Measurements from ENCODE around the gene IGF2BP2. TPM values are rescaled to one million over a fixed set of nuclear protein-coding genes. Genes with fewer than 3 reads are reported as not detected.

IGF2BP2 gene
- total RNA-seq, 1 experiment from 2014 or later = 66.2 TPM

GRCh38 chr3:185715091-185715490, 109.8 kb downstream of the IGF2BP2 start:
- Histone ChIP-seq H3K9me3 (ENCODE audit: low read depth, low read length, poor library complexity, severe bottlenecking) (no peaks in the 10 kb centered on the region), H3K4me1 (ENCODE audit: insufficient read depth, low read length, poor library complexity, severe bottlenecking) (peaks cover 38% of the 10 kb centered on the region), H3K27me3 (replicated peaks; ENCODE audit: insufficient read depth, low read depth, low read length, poor library complexity) (no peaks in the 10 kb centered on the region), H3K4me3 (ENCODE audit: low read depth, low read length, poor library complexity, severe bottlenecking) (no peak overlapping the region), H3K27ac (ENCODE audit: low read depth, low read length, poor library complexity, severe bottlenecking) (no peak overlapping the region), H3K36me3 (ENCODE audit: insufficient read depth, low read length, poor library complexity, severe bottlenecking) (no peaks in the 10 kb centered on the region)
- BruUV-seq (replicated peaks) = no TSS peak
- CTCF ChIA-PET = no interaction called here
- POLR2A ChIA-PET (ENCODE audit: low non-redundant PET) = no interaction called here
- intact Hi-C loops (cut with micrococcal nuclease; ENCODE audit: unreplicated experiment) = no loop called here
- TF ChIP-seq CTCF (conservative IDR thresholded peaks at IDR 0.05; ENCODE audit: low read depth, low read length) (no peak), EZH2 (IDR thresholded peaks at IDR 0.05; ENCODE audit: borderline replicate concordance, low read depth, low read length, poor library complexity, severe bottlenecking) (no peak)
- no peak for DNase-seq (ENCODE audit: low spot score)

- ChIA-PET POLR2A (ENCODE audit: low non-redundant PET) (no interaction called here), CTCF (no interaction called here)
- H3K36me3 ChIP-seq (ENCODE audit: insufficient read depth, low read length, poor library complexity, severe bottlenecking) = no peaks in the 10 kb centered on the region
- H3K27me3 ChIP-seq (replicated peaks; ENCODE audit: insufficient read depth, low read depth, low read length, poor library complexity) = no peaks in the 10 kb centered on the region
- TF ChIP-seq CTCF (conservative IDR thresholded peaks at IDR 0.05; ENCODE audit: low read depth, low read length) = no peak
- no TSS peak for BruUV-seq (replicated peaks)
- DNase-seq (ENCODE audit: low spot score) = no peak
- intact Hi-C loops (cut with micrococcal nuclease; ENCODE audit: unreplicated experiment) = no loop called here
- H3K9me3 ChIP-seq (ENCODE audit: low read depth, low read length, poor library complexity, severe bottlenecking) = no peaks in the 10 kb centered on the region
- H3K4me1 ChIP-seq (ENCODE audit: insufficient read depth, low read length, poor library complexity, severe bottlenecking) = peaks cover 48% of the 10 kb centered on the region
- H3K27ac ChIP-seq (ENCODE audit: low read depth, low read length, poor library complexity, severe bottlenecking) = no peak overlapping the region
- no peak overlapping the region for H3K4me3 ChIP-seq (ENCODE audit: low read depth, low read length, poor library complexity, severe bottlenecking)
Observed at GRCh38 chr3:185714085-185714484, 110.8 kb downstream of the IGF2BP2 start.

- H3K9me3 ChIP-seq (ENCODE audit: low read depth, low read length, poor library complexity, severe bottlenecking) = no peaks in the 10 kb centered on the region
- no peak overlapping the region for H3K4me3 ChIP-seq (ENCODE audit: low read depth, low read length, poor library complexity, severe bottlenecking)
- no peaks in the 10 kb centered on the region for H3K27me3 ChIP-seq (replicated peaks; ENCODE audit: insufficient read depth, low read depth, low read length, poor library complexity)
- TF ChIP-seq EZH2 (IDR thresholded peaks at IDR 0.05; ENCODE audit: borderline replicate concordance, low read depth, low read length, poor library complexity, severe bottlenecking) (no peak), CTCF (conservative IDR thresholded peaks at IDR 0.05; ENCODE audit: low read depth, low read length) (no peak)
- no peaks in the 10 kb centered on the region for H3K36me3 ChIP-seq (ENCODE audit: insufficient read depth, low read length, poor library complexity, severe bottlenecking)
- H3K27ac ChIP-seq (ENCODE audit: low read depth, low read length, poor library complexity, severe bottlenecking) = no peak overlapping the region
- DNase-seq (ENCODE audit: low spot score) = no peak
- ChIA-PET CTCF (interaction anchor here (1.8 kb wide), 1 partner anchor 53 kb away, joined by 5 read pairs; no protein-coding TSS in a partner anchor), POLR2A (ENCODE audit: low non-redundant PET) (no interaction called here)
- intact Hi-C loops (cut with micrococcal nuclease; ENCODE audit: unreplicated experiment) = no loop called here
- BruUV-seq (replicated peaks) = no TSS peak
- H3K4me1 ChIP-seq (ENCODE audit: insufficient read depth, low read length, poor library complexity, severe bottlenecking) = peaks cover 55% of the 10 kb centered on the region
Observed at GRCh38 chr3:185713015-185713414, 111.8 kb downstream of the IGF2BP2 start.

All from A673 (cell line).